ENCODE measurements around the gene NUBP2.

Gene NUBP2, protein sequence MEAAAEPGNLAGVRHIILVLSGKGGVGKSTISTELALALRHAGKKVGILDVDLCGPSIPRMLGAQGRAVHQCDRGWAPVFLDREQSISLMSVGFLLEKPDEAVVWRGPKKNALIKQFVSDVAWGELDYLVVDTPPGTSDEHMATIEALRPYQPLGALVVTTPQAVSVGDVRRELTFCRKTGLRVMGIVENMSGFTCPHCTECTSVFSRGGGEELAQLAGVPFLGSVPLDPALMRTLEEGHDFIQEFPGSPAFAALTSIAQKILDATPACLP

DNA sequence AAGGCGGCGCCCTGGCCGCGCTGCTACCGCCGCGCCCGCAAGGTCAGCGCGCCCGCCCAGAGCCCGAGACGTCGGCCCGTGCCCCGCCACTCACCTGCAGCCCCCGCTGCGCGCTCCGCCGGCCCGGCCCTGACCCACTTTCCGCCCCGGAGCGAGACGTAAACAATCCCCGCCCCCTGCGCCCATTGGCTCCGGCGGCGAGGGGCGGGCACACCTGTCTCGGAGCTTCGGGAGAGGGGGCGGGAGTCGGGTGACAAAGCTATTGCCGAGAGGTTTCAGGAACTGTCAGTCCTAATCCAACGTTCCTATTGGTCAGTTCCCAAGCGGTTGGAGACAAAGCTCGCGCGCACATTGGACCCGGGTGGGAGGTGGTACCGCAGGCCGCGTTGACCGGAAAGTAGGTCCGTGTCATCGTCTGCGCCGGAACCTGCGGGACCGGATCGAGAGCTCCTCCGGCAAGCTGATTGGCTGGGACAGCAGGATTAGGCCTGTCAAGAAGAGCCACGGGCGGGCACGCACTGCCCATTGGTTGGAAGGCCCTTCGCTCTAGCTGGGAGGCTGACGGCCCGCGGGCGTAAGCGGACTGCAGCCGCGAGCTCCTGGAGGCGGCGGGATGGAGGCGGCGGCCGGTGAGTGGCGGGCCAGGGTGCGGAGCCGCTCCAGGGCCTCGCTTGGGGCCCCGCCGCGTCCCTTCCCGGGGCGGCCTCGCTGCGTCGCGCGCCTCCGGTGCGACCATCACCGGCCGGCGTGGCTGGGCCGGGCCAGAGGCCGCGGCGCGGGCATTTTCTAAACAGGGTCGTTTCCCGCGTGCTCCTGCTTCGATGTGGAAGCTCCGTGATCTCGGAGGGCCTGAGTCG lies at the start of gene NUBP2, which contains the start of gene SPSB3:
Gene NUBP2 (plus strand): TSS at position 553 of the 857 bp plus-strand sequence. CDS start 61 bp downstream, at position 614.
Gene SPSB3 (minus strand): TSS at position 164 of the 857 bp plus-strand sequence. CDS start 1,088 bp downstream, outside the sequence.
- Mint-ChIP-seq H3K4me3 (peak within 1 kb of the TSS; percentile 83), H3K9me3 (no peaks in the 10 kb centered on the region), H3K27ac (ENCODE audit: low read depth) (peak within 1 kb of the TSS; percentile 83), H3K36me3 (ENCODE audit: insufficient read depth) (peaks cover 18% of the 10 kb centered on the region), H3K27me3 (no peaks in the 10 kb centered on the region), H3K4me1 (peaks cover 24% of the 10 kb centered on the region)
- ATAC-seq (replicated peaks; ENCODE audit: extremely low read depth, poor library complexity, severe bottlenecking) (peak; percentile 88), DNase-seq (ENCODE audit: low spot score in 2 of 2) (peak; percentile 89 to 95)

DNA sequence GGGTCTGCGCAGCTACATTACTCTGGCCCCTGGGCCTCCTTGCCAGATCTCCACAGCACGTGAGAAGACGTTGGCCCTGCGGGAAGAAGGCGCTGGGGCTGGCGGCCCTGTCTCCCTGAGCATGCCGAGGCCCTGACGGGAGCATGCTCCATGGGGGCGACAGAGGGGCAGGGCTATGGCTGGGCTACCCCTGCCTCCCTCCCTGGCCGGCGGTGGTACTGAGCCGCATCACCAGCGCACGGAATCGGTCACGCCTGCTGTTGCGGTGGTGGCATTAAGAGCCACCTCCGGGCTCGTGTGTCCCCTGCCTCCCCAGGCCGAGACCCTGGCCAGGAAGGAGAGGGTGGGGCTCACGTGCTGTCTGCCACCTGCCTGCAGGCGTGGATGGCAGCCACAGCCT lies 48.6 kb upstream of the NUBP2 start:
- no peak for ATAC-seq (replicated peaks; ENCODE audit: extremely low read depth, poor library complexity, severe bottlenecking)
- no peaks in the 10 kb centered on the region for H3K27me3 Mint-ChIP-seq

DNA sequence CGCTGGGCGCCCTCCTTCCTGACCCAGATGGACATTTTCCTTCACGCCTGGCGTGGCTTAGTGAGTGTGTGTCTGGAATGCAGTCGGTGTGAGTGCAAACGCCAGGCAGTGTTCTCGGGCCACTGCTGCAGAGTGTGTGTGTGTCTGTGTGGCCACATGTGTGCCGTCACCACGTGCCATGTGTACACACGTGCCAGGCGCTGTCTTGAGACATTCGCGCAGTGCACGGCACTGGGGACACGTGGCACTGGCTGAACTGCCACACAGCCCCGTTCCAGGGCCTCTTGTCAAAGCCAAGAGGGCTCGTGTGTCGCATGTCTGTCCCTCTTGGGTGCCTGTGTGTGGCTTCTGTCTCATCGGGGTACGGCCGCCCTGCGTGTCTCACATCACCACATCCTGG lies 47.9 kb upstream of the NUBP2 start:
- DNase-seq (ENCODE audit: low spot score in 2 of 2) (no peak), ATAC-seq (replicated peaks; ENCODE audit: extremely low read depth, poor library complexity, severe bottlenecking) (no peak)
- Mint-ChIP-seq H3K27me3 (no peaks in the 10 kb centered on the region), H3K4me1 (no peaks in the 10 kb centered on the region), H3K9me3 (no peaks in the 10 kb centered on the region), H3K36me3 (ENCODE audit: insufficient read depth) (peaks cover 6% of the 10 kb centered on the region), H3K27ac (ENCODE audit: low read depth) (no peak overlapping the region), H3K4me3 (no peak overlapping the region)

More for the DNA sequence above, 48.6 kb upstream of the NUBP2 start:
- Mint-ChIP-seq H3K27ac (ENCODE audit: low read depth) (no peak overlapping the region), H3K4me1 (no peaks in the 10 kb centered on the region), H3K9me3 (no peaks in the 10 kb centered on the region), H3K36me3 (ENCODE audit: insufficient read depth) (peaks cover 7% of the 10 kb centered on the region), H3K4me3 (no peak overlapping the region)
- no peak for DNase-seq (ENCODE audit: low spot score in 2 of 2)

DNA sequence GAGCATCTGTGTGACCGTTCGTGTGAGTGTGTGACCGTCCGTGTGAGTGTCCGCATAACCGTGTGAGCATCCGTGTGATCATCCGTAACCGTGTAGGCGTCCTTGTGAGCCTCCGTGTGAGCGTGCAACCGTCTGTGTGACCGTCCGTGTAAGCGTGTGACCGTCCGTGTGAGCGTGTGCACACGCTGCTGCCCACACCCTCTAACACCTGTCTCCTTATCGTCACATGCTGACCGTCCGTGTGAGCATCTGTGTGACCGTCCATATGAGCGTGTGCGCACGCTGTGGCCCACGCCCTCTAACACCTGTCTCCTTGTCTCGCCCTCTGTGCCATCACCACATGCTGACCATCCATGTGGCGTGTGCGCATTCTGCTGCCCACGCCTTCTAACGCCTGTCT lies 42.5 kb upstream of the NUBP2 start:
- Mint-ChIP-seq H3K27ac (ENCODE audit: low read depth) (no peak overlapping the region), H3K27me3 (no peaks in the 10 kb centered on the region), H3K4me3 (no peak overlapping the region), H3K36me3 (ENCODE audit: insufficient read depth) (peaks cover 7% of the 10 kb centered on the region), H3K4me1 (no peaks in the 10 kb centered on the region), H3K9me3 (no peaks in the 10 kb centered on the region)
- DNase-seq (ENCODE audit: low spot score in 2 of 2) = no peak
- no peak for ATAC-seq (replicated peaks; ENCODE audit: extremely low read depth, poor library complexity, severe bottlenecking)

DNA sequence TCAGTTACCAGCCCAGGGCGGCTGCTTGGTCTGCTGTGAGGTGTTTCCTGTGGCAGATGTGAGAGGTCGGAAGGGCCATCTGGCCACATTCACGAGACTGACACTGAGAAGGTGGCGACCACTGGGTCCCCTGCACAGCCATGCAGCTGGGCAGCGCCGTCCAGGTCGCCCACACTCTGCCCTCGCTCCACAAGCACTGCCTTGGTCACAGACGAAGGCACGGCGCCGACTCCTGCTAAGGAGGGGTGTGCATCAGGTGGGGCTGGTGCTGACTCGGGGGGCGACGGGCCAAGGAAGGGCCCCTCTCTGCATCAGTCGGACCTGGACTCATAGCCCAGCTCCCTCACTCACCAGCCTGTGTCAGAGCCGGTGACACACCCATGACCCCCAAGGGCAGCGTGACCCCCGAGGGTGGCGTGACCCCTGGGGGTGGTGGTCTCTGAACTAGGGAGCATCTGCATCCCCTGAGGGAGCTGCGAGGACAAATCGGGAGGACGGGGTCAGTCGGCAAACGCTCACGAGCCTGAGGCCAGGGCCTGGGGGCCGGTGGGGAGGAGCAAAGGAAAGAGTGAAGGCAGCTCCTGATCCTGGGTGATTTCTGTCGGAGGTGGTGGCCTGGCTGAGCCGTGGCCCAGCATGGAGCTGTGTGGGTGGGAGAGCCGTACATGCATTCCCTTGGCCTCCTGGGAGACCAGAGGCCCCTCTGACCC lies 41.8 kb upstream of the NUBP2 start:
- Mint-ChIP-seq H3K9me3 (no peaks in the 10 kb centered on the region), H3K36me3 (ENCODE audit: insufficient read depth) (peaks cover 9% of the 10 kb centered on the region), H3K27me3 (no peaks in the 10 kb centered on the region), H3K27ac (ENCODE audit: low read depth) (no peak overlapping the region), H3K4me1 (no peaks in the 10 kb centered on the region), H3K4me3 (no peak overlapping the region)
- ATAC-seq (replicated peaks; ENCODE audit: extremely low read depth, poor library complexity, severe bottlenecking) (no peak), DNase-seq (ENCODE audit: low spot score in 2 of 2) (no peak)

DNA sequence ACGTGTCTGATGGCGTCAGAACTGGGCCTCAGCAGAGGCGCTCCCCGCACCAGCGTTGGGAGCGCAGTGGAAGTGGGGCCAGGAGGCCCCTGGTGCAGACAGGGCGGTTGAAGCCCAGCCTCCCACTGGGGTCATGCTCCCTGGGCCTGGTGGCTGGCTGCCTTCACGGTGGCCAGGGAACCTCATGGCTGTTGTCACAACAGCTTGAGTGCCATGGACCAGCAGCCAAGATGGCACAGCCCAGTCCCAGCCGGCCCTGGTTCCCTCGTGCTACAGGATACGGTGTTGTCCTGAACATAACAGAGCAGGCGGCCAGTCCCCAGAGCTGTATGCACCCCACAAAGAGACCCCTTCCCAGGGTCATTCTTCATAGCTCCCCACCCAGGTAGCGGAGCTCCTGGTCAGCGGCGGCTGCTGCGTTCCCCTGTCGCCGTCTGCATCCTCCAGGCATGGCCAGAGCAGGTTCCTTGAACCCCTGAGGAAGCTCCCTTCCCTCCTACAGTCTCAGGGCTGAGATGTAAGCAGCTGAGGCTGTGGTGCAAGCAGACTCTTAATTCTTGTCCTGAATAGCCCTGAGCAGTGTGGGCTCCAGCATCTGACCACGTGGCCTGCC lies 41.1 kb upstream of the NUBP2 start:
- no peaks in the 10 kb centered on the region for H3K27me3 Mint-ChIP-seq
- ATAC-seq (replicated peaks; ENCODE audit: extremely low read depth, poor library complexity, severe bottlenecking) = no peak
- no peaks in the 10 kb centered on the region for H3K9me3 Mint-ChIP-seq
- no peaks in the 10 kb centered on the region for H3K4me1 Mint-ChIP-seq
- DNase-seq (ENCODE audit: low spot score in 2 of 2) = no peak
- H3K36me3 Mint-ChIP-seq (ENCODE audit: insufficient read depth) = peaks cover 9% of the 10 kb centered on the region
- H3K4me3 Mint-ChIP-seq = no peak overlapping the region
- H3K27ac Mint-ChIP-seq (ENCODE audit: low read depth) = peak overlapping the region; percentile 55

DNA sequence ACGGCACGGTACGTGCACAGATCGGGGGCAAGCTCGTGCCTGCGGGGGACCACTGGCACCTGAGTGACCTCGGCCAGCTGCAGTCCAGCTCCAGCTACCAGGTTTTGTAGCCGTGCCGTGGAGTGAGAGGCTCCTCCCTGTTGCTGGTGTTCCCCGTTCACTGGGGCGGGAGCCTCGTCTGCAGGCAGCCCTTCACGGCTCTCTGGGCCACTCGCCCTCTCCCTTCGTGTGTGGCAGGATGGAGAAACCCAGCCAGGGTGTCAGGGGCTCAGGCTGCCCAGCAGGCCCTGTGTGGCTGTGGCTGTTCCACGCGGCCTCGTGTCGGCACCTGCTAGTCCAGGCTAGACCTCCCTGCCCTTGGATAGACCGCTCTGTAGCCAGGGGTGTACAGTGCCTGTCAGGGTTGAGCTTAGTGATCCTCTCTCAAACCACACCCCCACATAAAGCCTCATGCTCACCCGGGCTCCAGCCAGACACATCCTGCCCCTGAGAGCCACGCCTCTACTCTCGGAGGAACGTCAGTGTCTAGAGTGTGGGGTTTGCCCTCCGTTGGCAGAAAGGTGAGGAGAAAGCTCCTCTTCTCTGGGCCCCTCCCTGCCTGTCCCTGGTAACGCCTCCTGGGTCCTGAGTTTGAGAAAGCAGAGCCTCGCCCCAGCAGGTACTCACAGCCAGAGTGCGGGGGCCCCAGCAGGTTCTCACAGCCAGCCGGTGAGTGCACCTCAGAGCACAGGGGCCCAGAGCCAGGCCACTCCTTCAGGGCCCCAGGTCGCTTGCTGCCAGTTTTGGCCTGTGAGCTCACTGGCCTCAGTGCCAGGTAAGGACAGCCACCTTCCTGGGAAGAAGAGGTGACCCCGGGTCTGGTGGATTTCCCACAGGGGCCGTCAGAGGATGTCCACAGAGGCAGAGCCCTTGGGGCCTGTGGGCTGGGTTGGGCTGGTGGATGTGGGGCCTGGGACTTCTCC lies 39.1 kb upstream of the NUBP2 start:
- ATAC-seq (replicated peaks; ENCODE audit: extremely low read depth, poor library complexity, severe bottlenecking) (no peak), DNase-seq (ENCODE audit: low spot score in 2 of 2) (no peak)
- Mint-ChIP-seq H3K9me3 (no peaks in the 10 kb centered on the region), H3K4me1 (no peaks in the 10 kb centered on the region), H3K27ac (ENCODE audit: low read depth) (no peak overlapping the region), H3K4me3 (no peak overlapping the region), H3K27me3 (no peaks in the 10 kb centered on the region), H3K36me3 (ENCODE audit: insufficient read depth) (peaks cover 19% of the 10 kb centered on the region)

DNA sequence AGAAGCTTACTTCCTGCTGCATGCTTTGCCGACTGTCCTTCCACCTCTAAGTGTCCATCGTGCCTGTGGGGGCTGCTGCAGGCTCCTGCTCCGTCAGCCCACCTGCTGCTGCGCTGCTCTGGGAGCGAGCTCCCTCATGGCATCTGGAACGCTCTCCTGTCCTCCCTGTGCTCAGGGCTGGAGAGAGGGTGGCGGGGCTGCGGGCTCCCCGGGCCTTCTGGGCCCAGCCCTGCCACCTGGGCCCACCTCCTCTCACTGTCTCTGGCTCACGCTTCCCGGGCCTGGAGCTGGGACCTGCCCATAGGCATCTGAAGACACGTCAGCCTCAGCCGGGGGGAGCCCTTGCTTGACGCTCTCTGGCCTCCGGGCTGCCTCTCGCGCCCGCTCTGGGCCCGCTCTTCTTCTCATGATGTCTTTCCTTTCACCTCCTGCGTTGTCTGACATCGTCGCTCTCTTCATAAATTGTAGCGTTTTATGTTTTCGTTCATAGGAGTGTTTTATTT lies 38.4 kb upstream of the NUBP2 start:
- Mint-ChIP-seq H3K4me1 (no peaks in the 10 kb centered on the region), H3K4me3 (no peak overlapping the region), H3K27me3 (no peaks in the 10 kb centered on the region), H3K9me3 (no peaks in the 10 kb centered on the region), H3K27ac (ENCODE audit: low read depth) (no peak overlapping the region), H3K36me3 (ENCODE audit: insufficient read depth) (peaks cover 23% of the 10 kb centered on the region)
- ATAC-seq (replicated peaks; ENCODE audit: extremely low read depth, poor library complexity, severe bottlenecking) (no peak), DNase-seq (ENCODE audit: low spot score in 2 of 2) (no peak)

DNA sequence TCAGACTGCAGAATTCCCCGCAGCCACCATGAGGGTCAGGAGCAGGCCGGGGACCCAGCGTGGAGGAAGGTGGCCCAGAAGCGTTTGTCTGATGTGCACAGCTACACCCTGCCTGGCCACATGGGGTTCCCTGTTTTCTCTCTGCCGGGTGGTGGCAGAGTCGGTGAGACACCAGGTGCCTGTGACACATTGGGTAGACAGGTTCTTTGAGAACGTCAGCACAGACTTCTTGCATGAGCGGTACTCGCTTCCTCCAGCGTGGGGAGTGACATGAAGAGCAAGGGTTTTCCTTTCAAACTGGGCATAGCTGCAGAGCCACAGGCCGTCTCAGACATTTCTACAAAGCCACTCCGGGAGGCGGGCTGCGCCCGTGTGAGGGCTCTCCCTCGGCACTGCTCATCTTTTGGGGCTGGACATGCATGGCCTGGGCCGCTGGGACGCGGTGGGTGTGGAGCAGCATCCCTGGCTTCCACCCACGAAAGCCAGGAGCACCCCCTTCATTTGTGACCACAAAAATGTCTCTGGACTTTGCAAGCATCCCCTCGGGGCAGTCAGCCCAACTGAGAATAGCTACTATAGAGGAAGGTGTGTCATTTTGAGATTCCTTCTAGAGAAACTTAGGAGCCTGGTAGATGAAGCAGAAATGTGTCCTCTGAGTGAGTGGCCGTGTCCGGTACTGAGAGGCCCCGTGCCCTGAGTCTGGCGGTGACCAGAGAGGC lies 37.4 kb upstream of the NUBP2 start:
- Mint-ChIP-seq H3K4me3 (no peak overlapping the region), H3K27me3 (no peaks in the 10 kb centered on the region), H3K36me3 (ENCODE audit: insufficient read depth) (peaks cover 27% of the 10 kb centered on the region), H3K4me1 (no peaks in the 10 kb centered on the region), H3K27ac (ENCODE audit: low read depth) (no peak overlapping the region), H3K9me3 (no peaks in the 10 kb centered on the region)
- ATAC-seq (replicated peaks; ENCODE audit: extremely low read depth, poor library complexity, severe bottlenecking) (no peak), DNase-seq (ENCODE audit: low spot score in 2 of 2) (no peak)

DNA sequence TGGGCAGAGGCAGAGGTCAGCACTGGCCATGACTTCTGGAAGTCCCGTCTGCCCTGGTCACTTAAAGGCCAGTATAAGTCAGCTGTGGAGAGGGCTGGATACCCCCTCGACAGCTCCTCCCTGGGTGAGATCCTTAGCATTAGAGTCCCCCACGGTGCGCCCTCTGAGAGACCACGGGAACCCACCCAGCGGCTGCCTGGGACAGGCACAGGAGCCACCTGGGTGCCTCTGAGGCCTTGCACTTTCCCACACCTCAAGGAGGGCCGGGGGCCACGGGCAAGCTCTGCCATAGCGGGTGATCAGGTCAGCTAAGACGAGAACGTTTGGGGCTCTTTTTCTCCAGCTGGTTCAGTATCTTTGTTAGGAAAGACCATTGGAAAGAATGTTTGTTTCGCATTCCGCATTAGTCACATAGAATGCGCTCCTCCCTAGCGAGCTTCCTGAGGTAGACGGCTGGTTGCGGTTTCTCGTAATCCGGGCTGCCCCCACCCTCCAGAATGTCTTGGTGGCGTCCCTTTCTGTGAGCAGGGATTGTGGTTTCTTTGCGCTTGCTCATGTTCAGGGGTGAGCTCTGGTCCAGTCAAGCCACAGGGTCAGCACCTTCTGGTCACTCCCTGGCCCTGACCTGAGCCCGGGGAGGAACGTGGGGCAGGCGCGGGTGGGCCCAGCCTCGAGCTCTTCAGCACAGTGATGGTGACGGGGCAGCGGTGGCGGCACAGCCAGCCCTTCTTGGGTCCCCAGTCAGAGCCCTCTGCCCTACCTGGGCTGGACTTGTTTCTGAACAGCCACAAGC lies 36.7 kb upstream of the NUBP2 start:
- Mint-ChIP-seq H3K4me1 (no peaks in the 10 kb centered on the region), H3K9me3 (no peaks in the 10 kb centered on the region), H3K27me3 (no peaks in the 10 kb centered on the region), H3K4me3 (no peak overlapping the region), H3K27ac (ENCODE audit: low read depth) (no peak overlapping the region), H3K36me3 (ENCODE audit: insufficient read depth) (peaks cover 30% of the 10 kb centered on the region)
- ATAC-seq (replicated peaks; ENCODE audit: extremely low read depth, poor library complexity, severe bottlenecking) (no peak), DNase-seq (ENCODE audit: low spot score in 2 of 2) (no peak)
